ENCODE results near the gene RIPOR3.
"Not testable (repeated sequence)": the region's sequence is repeated elsewhere in the genome, so short reads cannot be mapped to it uniquely, and the experiment has no call there.

RIPOR3 gene

GRCh38 chr20:50658804-50659380 is 32.5 kb downstream of the RIPOR3 start:
- no peak for DNase-seq

DNA sequence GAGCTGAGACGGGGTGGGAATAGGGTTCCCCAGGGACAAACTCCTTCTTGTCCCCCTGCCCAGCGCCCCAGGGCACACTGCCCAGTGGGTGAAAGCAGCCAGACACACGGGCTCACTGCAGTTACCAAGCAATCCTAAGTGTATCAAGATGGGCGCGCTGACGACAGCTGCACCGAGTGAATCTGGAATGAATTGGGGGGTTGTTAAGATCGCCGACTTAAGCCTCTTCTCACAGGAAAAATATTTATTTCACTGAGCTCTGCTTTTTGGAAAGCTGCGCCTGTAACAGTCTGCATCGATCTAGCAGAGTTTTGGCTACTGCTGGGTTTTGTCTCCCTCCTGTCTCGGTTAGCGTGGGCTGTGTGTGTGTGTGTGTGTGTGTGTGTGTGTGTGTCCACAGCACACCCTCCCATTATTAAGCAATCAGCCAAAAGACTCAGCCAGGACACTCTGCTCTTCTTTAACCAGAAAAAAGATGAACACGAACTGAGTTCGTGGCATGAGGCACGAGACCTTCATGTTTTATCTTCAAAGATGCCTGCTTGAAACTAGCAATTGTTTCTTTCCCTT is 35.9 kb downstream of the RIPOR3 start:
- no peak for DNase-seq

GRCh38 chr20:50654904-50655303 is 36.4 kb downstream of the RIPOR3 start:
- DNase-seq, result no peak

GRCh38 chr20:50652702-50653294 is 38.5 kb downstream of the RIPOR3 start:
- DNase-seq, result no peak

GRCh38 chr20:50651676-50652075 is 39.7 kb downstream of the RIPOR3 start:
- DNase-seq, result no peak

- no peak for DNase-seq
Measured at GRCh38 chr20:50649590-50649989, 41.8 kb downstream of the RIPOR3 start.

GRCh38 chr20:50648651-50649050 is 42.7 kb downstream of the RIPOR3 start:
- no peak for DNase-seq

GRCh38 chr20:50646483-50646996 is 44.8 kb downstream of the RIPOR3 start:
- no peak for DNase-seq

DNA sequence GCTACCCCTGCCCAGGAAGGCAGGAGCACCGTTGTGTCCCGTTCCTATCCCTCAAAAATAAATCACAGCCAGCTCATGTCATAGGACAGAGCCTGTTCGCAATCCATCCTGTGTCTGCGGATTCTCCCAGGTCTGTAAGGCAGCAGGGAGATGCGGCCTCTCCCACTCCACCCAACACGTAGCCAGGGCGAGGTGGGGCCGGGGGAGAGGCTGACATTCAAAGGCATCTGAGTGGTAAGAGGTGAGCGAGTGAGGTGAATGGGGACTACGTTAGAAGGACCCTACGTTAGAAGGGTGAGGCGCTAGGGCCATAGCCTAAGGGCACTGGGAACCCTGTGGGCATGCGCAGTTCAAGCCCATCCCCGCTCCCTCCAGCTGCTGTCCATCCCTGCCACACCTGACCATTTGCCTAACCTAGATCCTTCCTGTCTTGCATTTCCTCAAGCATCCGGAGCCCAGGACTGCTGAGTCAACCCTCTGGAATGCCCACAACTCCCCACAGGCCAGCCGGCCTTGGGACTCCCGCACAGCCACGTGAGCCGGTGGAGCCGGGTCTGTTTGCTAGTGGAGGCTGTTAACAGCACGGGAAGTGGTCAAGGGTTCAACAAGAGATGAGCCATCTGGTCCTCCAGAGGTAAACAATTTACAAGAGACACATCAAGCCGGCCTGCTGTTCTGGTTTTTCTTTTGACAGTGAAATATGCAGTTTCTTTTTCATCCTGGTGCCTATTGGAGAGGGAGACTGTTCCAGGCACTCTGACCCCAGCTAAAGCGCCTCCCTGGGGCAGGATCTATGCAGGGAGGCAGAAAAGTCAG is 45.9 kb downstream of the RIPOR3 start:
- DNase-seq, result no peak

- DNase-seq, result no peak
Measured at GRCh38 chr20:50642288-50642803, 49.0 kb downstream of the RIPOR3 start.

DNA sequence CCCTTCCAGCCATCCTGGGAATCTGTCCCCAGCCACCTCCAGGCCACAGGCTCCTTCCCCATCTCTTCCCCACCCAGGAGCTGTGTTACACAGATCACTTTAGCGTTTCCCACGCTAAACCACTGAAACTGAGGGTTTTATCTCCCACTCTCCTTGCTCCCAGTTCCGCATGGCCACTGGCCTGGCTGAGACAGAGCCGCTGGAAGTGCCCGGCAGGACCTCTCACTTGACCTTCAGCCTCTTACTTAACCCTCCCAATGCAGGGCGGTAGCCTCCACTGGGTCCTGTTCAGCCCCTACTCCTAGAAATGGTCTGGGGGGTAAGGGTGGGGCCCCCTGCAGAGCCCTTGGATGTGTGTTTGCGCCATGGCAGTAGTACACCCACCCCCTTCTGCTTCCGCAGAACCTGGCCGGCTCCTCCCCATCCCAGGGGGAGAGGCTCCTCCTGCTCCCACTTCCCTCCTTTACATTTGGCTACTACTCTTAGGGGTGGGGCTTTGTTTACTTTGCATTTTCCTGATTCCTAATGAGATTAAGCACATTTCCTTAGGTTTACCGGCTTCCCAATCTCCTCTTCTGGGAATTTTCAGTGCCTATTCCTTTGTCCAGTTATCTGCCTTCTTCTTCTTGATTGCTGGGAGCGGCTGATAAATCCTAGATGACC is 49.6 kb downstream of the RIPOR3 start:
- DNase-seq, result not testable (repeated sequence)

DNA sequence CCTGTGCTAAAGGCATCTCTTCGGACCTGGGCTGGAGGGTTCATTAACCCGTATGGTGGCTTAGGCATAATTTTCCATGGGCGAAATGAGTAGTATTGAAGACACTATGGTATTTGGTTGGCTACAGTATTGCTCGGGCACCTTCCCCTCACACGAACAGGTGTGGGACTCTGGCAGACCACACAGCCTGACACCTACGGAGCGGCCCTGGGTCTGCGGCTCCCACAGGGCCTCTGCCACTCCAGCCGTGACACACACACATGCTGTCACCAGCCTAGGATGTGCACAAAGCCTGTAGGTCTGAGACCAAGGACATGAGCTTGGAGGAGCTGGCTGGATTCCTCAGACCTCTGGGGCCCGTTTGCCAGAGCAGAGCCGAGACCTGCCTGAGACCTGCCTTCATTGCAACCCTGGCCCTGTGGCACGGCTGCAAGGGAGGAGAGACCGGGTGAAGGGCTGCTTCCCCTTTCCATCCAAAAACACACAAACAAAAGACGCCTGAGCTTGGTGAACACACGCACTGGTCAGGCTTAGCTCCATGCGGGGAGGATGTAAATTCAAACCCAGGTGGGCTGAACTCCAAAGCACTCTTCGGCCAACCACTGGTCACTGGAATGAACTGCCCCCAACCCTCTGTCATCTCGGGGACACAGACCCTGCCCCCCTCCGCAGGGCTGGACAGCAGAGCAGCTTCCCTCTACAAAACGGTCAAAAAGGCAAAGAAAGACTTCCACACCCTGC is 51.2 kb downstream of the RIPOR3 start:
- DNase-seq, result not testable (repeated sequence)

GRCh38 chr20:50638015-50638847 is 53.1 kb downstream of the RIPOR3 start:
- DNase-seq, result not testable (repeated sequence)

GRCh38 chr20:50636601-50637540 is 54.5 kb downstream of the RIPOR3 start:
- peak; percentile 58 for DNase-seq

DNA sequence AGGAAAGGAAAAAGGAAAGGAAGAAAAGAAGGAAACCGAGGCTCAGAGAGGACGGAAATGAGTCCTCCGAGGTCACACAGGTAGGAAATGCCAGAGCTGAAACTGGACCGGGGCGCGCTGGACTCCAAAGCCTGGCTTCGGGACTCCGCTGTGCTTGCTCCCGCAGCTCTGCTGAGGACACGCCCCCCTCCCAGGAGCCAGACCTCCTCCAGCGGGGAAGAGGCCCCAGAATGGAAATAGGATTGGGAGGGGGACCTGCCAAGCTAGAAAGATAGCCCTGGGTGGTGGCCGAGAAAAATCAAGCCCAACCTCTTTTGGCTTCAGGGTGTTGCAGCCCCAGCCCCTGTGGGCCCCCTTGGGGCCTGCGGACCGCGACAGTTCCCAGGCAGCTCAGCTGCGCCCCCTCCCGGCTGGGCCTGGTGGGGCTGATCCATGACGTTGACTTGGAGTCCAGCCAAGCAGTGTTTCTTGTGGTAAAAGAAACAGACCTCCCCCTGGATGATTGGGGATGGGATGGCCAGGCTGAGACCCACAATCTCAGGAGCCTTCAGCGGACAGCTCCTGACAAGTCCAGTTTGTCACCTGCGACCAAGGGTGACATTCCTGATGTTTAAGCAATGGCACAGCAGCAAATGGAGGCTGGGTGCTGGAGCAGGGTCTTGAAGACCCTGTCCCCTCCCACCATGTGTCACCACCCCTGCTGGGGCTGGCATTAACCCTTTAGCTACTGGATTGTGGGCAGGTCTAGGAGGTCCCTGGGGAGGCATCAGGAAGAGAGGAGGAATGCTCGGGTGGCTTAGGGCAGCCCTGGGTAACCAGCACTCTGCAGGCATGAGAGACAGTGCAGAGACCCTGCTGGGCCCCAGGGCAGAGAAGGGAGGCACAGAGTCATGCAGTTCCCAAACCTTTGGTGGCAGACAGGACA is 55.4 kb downstream of the RIPOR3 start:
- peak; percentile 86 for DNase-seq

- peak; percentile 13 for DNase-seq
Measured at GRCh38 chr20:50635014-50635557, 56.3 kb downstream of the RIPOR3 start.

GRCh38 chr20:50634191-50634590 is 57.2 kb downstream of the RIPOR3 start:
- no peak for DNase-seq

DNA sequence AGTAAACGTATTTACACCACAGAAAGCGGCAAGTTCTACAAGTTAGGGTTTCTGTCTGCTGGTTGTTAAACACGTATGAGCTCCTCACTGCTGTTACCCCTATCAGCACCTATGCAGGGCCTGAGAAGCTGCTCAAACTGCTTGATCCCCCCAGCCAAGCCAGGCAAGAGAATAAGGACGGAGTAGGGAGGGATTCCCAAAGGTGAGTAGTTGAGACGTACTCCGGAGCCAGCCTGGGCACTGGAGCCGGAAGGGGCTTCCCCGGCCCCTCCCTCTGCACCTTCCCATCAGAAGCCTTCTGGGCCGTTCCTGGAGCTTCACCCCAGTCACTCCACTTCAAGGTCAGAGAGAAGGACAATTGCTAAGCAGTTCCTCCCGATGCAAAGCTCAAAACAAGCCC is 58.0 kb downstream of the RIPOR3 start:
- DNase-seq, result no peak

Data from hematopoietic multipotent progenitor cell treated with erythropoietin and hydrocortisone succinate and interleukin-3 and kit ligand, for 4 days (in vitro differentiated cells).